ENCODE data around the gene CMSS1. TPM values are rescaled to one million over a fixed set of nuclear protein-coding genes. Genes with fewer than 3 reads are reported as not detected.

Gene CMSS1
- total and polyA plus RNA-seq, 2 of the 13 experiments (the other 11 are each of a cell fraction or from before 2014, with no cell fraction given): 6.4 to 48.7 TPM

GRCh38 chr3:100075851-100076730, 258.4 kb downstream of the CMSS1 start (continued):
- TF ChIP-seq RERE (CRISPR knock-in tag; IDR thresholded peaks at IDR 0.05; ENCODE audit: low read depth) (peak; percentile 93), HOXA5 (CRISPR knock-in tag; IDR thresholded peaks at IDR 0.05) (peak; percentile 84; the same call in 1 of the 2 replicates), HNF4G (IDR thresholded peaks at IDR 0.05; ENCODE audit: borderline replicate concordance, low read depth, low read length) (peak; percentile 95), HNF4G (CRISPR knock-in tag; IDR thresholded peaks at IDR 0.05; ENCODE audit: borderline replicate concordance, low read depth) (peak; percentile 53; the same call in 1 of the 2 replicates), DRAP1 (CRISPR knock-in tag; IDR thresholded peaks at IDR 0.05) (peak; percentile 8), CEBPG (CRISPR knock-in tag; IDR thresholded peaks at IDR 0.05) (peak; percentile 56), HOXA3 (CRISPR knock-in tag; IDR thresholded peaks at IDR 0.05) (0 out of 2 replicates have a peak, but pooled peaks have one; percentile 15), SATB2 (CRISPR knock-in tag; IDR thresholded peaks at IDR 0.05) (0 out of 2 replicates have a peak, but pooled peaks have one; percentile 38), ZNF232 (CRISPR knock-in tag; IDR thresholded peaks at IDR 0.05; ENCODE audit: borderline replicate concordance) (0 out of 2 replicates have a peak, but pooled peaks have one; percentile 35), FOXO1 (CRISPR knock-in tag; IDR thresholded peaks at IDR 0.05) (peak; percentile 81), GFI1 (CRISPR knock-in tag; IDR thresholded peaks at IDR 0.05; ENCODE audit: borderline replicate concordance) (no peak; the same call in 1 of the 2 replicates), ARID2 (CRISPR knock-in tag; IDR thresholded peaks at IDR 0.05; ENCODE audit: borderline replicate concordance) (no peak), SNAI1 (CRISPR knock-in tag; IDR thresholded peaks at IDR 0.05; ENCODE audit: borderline replicate concordance) (no peak), ZC3H4 (CRISPR knock-in tag; IDR thresholded peaks at IDR 0.05; ENCODE audit: borderline replicate concordance) (no peak), ZSCAN9 (CRISPR knock-in tag; IDR thresholded peaks at IDR 0.05; ENCODE audit: borderline replicate concordance) (no peak), ZNF460 (CRISPR knock-in tag; IDR thresholded peaks at IDR 0.05; ENCODE audit: borderline replicate concordance) (no peak), GMEB1 (CRISPR knock-in tag; IDR thresholded peaks at IDR 0.05; ENCODE audit: borderline replicate concordance) (0 out of 2 replicates have a peak, but pooled peaks have one; percentile 11), ZSCAN20 (CRISPR knock-in tag; IDR thresholded peaks at IDR 0.05; ENCODE audit: borderline replicate concordance) (no peak)

Measured in HepG2 (cell line).